Fibroblast of lung (primary cell): ENCODE results near the gene RBL2. TPM values are rescaled to one million over a fixed set of nuclear protein-coding genes. Genes with fewer than 3 reads are reported as not detected.

Experiments used
- DNase-seq, 2 donors: peaks; one replicate each; pipeline versions ENCODE4 v3.0.0 to v3.0.0-alpha.2; 2010; ENCODE audit warnings: low read depth in 2 of 2
- H2AFZ ChIP-seq: 2 replicates; pipeline ENCODE4 v1.5.1; 2012; ENCODE audit warnings: low read length, control low read depth, inconsistent platforms
- H3K27ac ChIP-seq: 2 replicates; pipeline ENCODE4 v1.5.1; 2011; ENCODE audit warnings: low read length, control low read depth; ENCODE audit not compliant: insufficient read depth
- H3K27me3 ChIP-seq: 2 replicates; pipeline ENCODE4 v1.5.1; 2011; ENCODE audit warnings: mild to moderate bottlenecking, low read length; ENCODE audit not compliant: control insufficient read depth, insufficient read depth
- H3K36me3 ChIP-seq: 2 replicates; pipeline ENCODE4 v1.5.1; 2011; ENCODE audit warnings: low read length; ENCODE audit not compliant: control insufficient read depth, insufficient read depth
- H3K4me1 ChIP-seq: 2 replicates; pipeline ENCODE4 v1.5.1; 2011; ENCODE audit warnings: low read length; ENCODE audit not compliant: control insufficient read depth, insufficient read depth; ENCODE audit errors: extremely low read depth
- H3K4me2 ChIP-seq: 2 replicates; pipeline ENCODE4 v1.5.1; 2011; ENCODE audit warnings: low read length, control low read depth; ENCODE audit not compliant: insufficient read depth; ENCODE audit errors: extremely low read depth
- H3K4me3 ChIP-seq, 4 experiments: fragments of 200-600 bp in 1 of 4; sonication (generic) in 1 of 4; replicated peaks in 1 of 4; 2 replicates each; pipeline ENCODE4 v1.5.1; 2011 to 2016; ENCODE audit warnings: low read length in 4 of 4, low read depth in 3 of 4, mild to moderate bottlenecking in 3 of 4, control low read depth in 2 of 4, inconsistent platforms in 1 of 4, mixed read lengths in 1 of 4; ENCODE audit not compliant: insufficient read depth in 1 of 4; ENCODE audit errors: control extremely low read depth in 1 of 4
- H3K79me2 ChIP-seq: 2 replicates; pipeline ENCODE4 v1.5.1; 2012; ENCODE audit warnings: mild to moderate bottlenecking, low read length, inconsistent platforms; ENCODE audit not compliant: control insufficient read depth, insufficient read depth
- H3K9ac ChIP-seq: 2 replicates; pipeline ENCODE4 v1.5.1; 2011; ENCODE audit warnings: mild to moderate bottlenecking, low read length, control low read depth; ENCODE audit not compliant: insufficient read depth
- H3K9me3 ChIP-seq: 2 replicates; pipeline ENCODE4 v1.5.1; 2012; ENCODE audit warnings: low read depth, low read length; ENCODE audit not compliant: control insufficient read depth, insufficient read depth
- H4K20me1 ChIP-seq: 2 replicates; pipeline ENCODE4 v1.5.1; 2011; ENCODE audit warnings: low read length; ENCODE audit not compliant: control insufficient read depth, insufficient read depth; ENCODE audit errors: extremely low read depth
- EZH2 ChIP-seq: IDR thresholded peaks from 2 replicates; pipeline ENCODE4 v1.5.1; 2012; ENCODE audit warnings: low read length, control low read depth, mild to moderate bottlenecking; ENCODE audit errors: missing control alignments
- polyA plus RNA-seq, 2 donors: library from polyadenylated mRNA; depleted of rRNA in 1 of 2; stranded (reverse) in 1 of 2; unstranded in 1 of 2; fragments of >200 nt; gene quantifications; 2 replicates each; pipeline ENCODE4 v1.2.1, GENCODE V29; 2011 to 2012; ENCODE audit warnings: missing spikeins in 1 of 2
- total RNA-seq: library from RNA; depleted of rRNA; stranded (reverse); fragments of >200 nt; gene quantifications from 2 replicates; pipeline ENCODE4 v1.2.1, GENCODE V29; 2014
- TF ChIP-seq, protein P1 (sequence below), 2 donors: IDR thresholded peaks in 1 of 2; conservative IDR thresholded peaks in 1 of 2; 1 replicate in 1 of 2; 2 replicates in 1 of 2; pipeline ENCODE4 v1.5.1; 2011 to 2012; ENCODE audit warnings: low read length in 2 of 2, control low read depth in 1 of 2, inconsistent platforms in 1 of 2, low read depth in 1 of 2, mild to moderate bottlenecking in 1 of 2

The RBL2 gene
- total and polyA plus RNA-seq, 2 donors (not counting 1 experiment from before 2014, with no cell fraction given): 47.7 to 48.2 TPM

DNA sequence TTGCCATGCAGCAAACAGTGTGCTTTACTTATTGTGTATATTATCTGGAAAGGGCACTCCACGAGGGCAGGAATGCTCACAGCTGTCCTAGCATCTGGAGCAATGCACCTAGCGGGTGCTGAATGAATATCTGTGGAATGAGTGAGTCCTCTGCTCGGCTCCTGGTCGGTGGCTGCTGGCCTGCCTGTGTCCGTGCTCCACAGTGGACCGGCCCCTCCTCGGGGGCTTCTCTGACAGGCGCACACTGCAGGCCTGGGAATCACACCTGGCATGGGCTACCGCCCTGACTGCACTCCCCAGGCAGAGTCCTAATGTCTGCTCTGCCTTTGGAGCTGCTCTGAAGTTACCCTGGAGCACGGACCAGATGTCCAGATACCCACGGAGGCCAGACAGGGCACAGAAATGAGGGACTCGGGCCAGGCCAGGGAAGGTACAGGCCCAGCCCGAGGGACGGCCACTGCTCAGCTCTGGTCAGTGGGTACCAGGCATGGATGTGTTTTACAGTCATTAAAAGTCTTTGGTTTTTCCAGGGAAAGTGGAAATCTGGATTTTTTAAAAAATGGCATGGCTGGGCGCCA, 89.8 kb downstream of the RBL2 start:
- Histone ChIP-seq H2AFZ (no peak overlapping the region), H3K27me3 (no peaks in the 10 kb centered on the region), H3K79me2 (no peaks in the 10 kb centered on the region), H3K9ac (no peak overlapping the region), H4K20me1 (no peaks in the 10 kb centered on the region), H3K4me3 (no peak overlapping the region), H3K9me3 (no peaks in the 10 kb centered on the region), H3K4me2 (no peak overlapping the region), H3K27ac (no peak overlapping the region), H3K4me1 (no peaks in the 10 kb centered on the region), H3K36me3 (no peaks in the 10 kb centered on the region)
- TF ChIP-seq, protein P1, sequence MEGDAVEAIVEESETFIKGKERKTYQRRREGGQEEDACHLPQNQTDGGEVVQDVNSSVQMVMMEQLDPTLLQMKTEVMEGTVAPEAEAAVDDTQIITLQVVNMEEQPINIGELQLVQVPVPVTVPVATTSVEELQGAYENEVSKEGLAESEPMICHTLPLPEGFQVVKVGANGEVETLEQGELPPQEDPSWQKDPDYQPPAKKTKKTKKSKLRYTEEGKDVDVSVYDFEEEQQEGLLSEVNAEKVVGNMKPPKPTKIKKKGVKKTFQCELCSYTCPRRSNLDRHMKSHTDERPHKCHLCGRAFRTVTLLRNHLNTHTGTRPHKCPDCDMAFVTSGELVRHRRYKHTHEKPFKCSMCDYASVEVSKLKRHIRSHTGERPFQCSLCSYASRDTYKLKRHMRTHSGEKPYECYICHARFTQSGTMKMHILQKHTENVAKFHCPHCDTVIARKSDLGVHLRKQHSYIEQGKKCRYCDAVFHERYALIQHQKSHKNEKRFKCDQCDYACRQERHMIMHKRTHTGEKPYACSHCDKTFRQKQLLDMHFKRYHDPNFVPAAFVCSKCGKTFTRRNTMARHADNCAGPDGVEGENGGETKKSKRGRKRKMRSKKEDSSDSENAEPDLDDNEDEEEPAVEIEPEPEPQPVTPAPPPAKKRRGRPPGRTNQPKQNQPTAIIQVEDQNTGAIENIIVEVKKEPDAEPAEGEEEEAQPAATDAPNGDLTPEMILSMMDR (conservative IDR thresholded peaks at IDR 0.05 in 1 of 2, IDR thresholded peaks at IDR 0.05 in 1 of 2; ENCODE audit: low read depth in 1 of 2, low read length in 2 of 2): no peak
- TF ChIP-seq EZH2: no peak
- no peak for DNase-seq

DNA sequence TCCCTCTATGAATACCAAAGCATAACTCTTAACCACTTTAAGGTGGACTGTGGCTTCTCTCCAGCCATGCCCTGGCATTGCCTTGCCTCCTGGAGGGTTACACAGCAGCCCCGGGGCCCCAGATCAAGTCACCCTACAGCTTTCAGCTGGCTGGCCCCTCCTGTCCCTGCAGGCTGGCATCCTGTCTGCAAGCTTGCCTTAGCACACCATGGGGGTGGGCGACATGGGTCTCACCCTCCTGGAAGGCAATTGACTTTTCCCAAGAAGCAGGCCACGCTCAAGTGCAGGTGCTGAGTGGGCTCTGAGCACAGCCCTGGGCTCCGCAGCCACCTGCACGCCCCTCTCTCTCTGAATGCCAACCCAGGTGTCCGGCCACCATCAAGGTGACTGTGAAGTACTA, 94.5 kb downstream of the RBL2 start:
- no peak overlapping the region for H2AFZ ChIP-seq
- no peaks in the 10 kb centered on the region for H3K9me3 ChIP-seq
- no peak overlapping the region for H3K4me3 ChIP-seq
- H3K27me3 ChIP-seq: no peaks in the 10 kb centered on the region
- no peak overlapping the region for H3K4me2 ChIP-seq
- TF ChIP-seq, protein P1 (conservative IDR thresholded peaks at IDR 0.05 in 1 of 2, IDR thresholded peaks at IDR 0.05 in 1 of 2; ENCODE audit: low read depth in 1 of 2, low read length in 2 of 2): no peak
- no peak for TF ChIP-seq EZH2
- no peaks in the 10 kb centered on the region for H4K20me1 ChIP-seq
- H3K27ac ChIP-seq: no peak overlapping the region
- no peaks in the 10 kb centered on the region for H3K79me2 ChIP-seq
- H3K36me3 ChIP-seq: no peaks in the 10 kb centered on the region
- no peak for DNase-seq
- H3K9ac ChIP-seq: no peak overlapping the region
- no peaks in the 10 kb centered on the region for H3K4me1 ChIP-seq

- DNase-seq: no peak
- Histone ChIP-seq H3K9me3 (no peaks in the 10 kb centered on the region), H3K27ac (no peak overlapping the region), H3K36me3 (no peaks in the 10 kb centered on the region), H3K9ac (no peak overlapping the region), H3K4me3 (no peak overlapping the region), H3K27me3 (no peaks in the 10 kb centered on the region), H4K20me1 (no peaks in the 10 kb centered on the region), H2AFZ (no peak overlapping the region), H3K79me2 (no peaks in the 10 kb centered on the region), H3K4me2 (no peak overlapping the region), H3K4me1 (no peaks in the 10 kb centered on the region)
- TF ChIP-seq, protein P1 (conservative IDR thresholded peaks at IDR 0.05 in 1 of 2, IDR thresholded peaks at IDR 0.05 in 1 of 2; ENCODE audit: low read depth in 1 of 2, low read length in 2 of 2): no peak
These were observed 95.2 kb downstream of the RBL2 start for GRCh38 chr16:53529513-53529912.
